ENCODE measurements around the gene KAT14. TPM values are rescaled to one million over a fixed set of nuclear protein-coding genes. Genes with fewer than 3 reads are reported as not detected.

Gene KAT14
- total RNA-seq, 1 donor from 2014 or later = 8.4 TPM

- no peak overlapping the region for H3K4me3 Mint-ChIP-seq (ENCODE audit: unreplicated experiment)
- DNase-seq (ENCODE audit: low read depth) = no peak
- Histone ChIP-seq H3K9me3 (ENCODE audit: insufficient read depth, low read depth, low read length) (no peaks in the 10 kb centered on the region), H3K27ac (ENCODE audit: low read depth, low read length) (no peak overlapping the region), H2AFZ (ENCODE audit: low read depth, low read length) (no peak overlapping the region), H3K36me3 (ENCODE audit: insufficient read depth, low read length) (no peaks in the 10 kb centered on the region), H3K27me3 (ENCODE audit: insufficient read depth, low read length) (no peaks in the 10 kb centered on the region), H3K4me1 (ENCODE audit: insufficient read depth, low read length) (peaks cover 6% of the 10 kb centered on the region), H4K20me1 (ENCODE audit: insufficient read depth, low read length) (no peaks in the 10 kb centered on the region), H3K79me2 (ENCODE audit: insufficient read depth, low read length) (peaks cover 4% of the 10 kb centered on the region), H3K9ac (ENCODE audit: low read length) (no peak overlapping the region), H3K4me2 (ENCODE audit: low read length) (no peak overlapping the region), H3K4me3 (ENCODE audit: insufficient read depth, low read depth, low read length) (no peak overlapping the region)
- no peak for FAIRE-seq
- no peaks in the 10 kb centered on the region for H3K9me3 Mint-ChIP-seq (ENCODE audit: unreplicated experiment)
- H3K4me1 Mint-ChIP-seq (ENCODE audit: low read depth, unreplicated experiment) = peaks cover 10% of the 10 kb centered on the region
- no peaks in the 10 kb centered on the region for H3K27me3 Mint-ChIP-seq (ENCODE audit: low read depth, unreplicated experiment)
- H3K27ac Mint-ChIP-seq (ENCODE audit: unreplicated experiment) = no peak overlapping the region
- TF ChIP-seq EZH2 (IDR thresholded peaks at IDR 0.05; ENCODE audit: insufficient read depth, low read length) = no peak
- TF ChIP-seq, protein P1, sequence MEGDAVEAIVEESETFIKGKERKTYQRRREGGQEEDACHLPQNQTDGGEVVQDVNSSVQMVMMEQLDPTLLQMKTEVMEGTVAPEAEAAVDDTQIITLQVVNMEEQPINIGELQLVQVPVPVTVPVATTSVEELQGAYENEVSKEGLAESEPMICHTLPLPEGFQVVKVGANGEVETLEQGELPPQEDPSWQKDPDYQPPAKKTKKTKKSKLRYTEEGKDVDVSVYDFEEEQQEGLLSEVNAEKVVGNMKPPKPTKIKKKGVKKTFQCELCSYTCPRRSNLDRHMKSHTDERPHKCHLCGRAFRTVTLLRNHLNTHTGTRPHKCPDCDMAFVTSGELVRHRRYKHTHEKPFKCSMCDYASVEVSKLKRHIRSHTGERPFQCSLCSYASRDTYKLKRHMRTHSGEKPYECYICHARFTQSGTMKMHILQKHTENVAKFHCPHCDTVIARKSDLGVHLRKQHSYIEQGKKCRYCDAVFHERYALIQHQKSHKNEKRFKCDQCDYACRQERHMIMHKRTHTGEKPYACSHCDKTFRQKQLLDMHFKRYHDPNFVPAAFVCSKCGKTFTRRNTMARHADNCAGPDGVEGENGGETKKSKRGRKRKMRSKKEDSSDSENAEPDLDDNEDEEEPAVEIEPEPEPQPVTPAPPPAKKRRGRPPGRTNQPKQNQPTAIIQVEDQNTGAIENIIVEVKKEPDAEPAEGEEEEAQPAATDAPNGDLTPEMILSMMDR (IDR thresholded peaks at IDR 0.05; ENCODE audit: insufficient read depth, low read depth, low read length) = no peak
- peaks cover 8% of the 10 kb centered on the region for H3K36me3 Mint-ChIP-seq (ENCODE audit: low read depth, unreplicated experiment)
These were observed 29.3 kb downstream of the KAT14 start for GRCh38 chr20:18166950-18167349.

DNA sequence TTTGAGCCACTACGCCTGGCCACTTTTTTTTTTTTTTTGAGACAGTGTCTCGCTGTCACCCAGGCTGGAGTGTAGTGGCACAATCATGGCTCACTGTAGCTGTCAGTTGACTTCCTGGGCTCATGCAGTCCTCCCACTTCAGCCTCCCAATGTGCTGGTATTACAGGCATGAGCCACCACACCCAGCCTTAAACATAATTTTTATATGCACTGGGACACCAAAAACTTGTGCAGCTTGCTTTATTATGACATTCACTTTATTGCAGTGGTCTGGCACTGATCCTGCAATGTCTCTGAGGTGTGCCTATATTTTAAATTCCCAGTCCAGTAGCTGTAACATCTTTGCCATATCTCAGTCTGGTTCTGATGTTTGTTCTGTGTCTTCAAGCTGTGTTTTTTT lies 34.7 kb downstream of the KAT14 start:
- Mint-ChIP-seq H3K27me3 (ENCODE audit: low read depth, unreplicated experiment) (no peaks in the 10 kb centered on the region), H3K4me1 (ENCODE audit: low read depth, unreplicated experiment) (no peaks in the 10 kb centered on the region), H3K36me3 (ENCODE audit: low read depth, unreplicated experiment) (peaks cover 17% of the 10 kb centered on the region), H3K9me3 (ENCODE audit: unreplicated experiment) (no peaks in the 10 kb centered on the region), H3K4me3 (ENCODE audit: unreplicated experiment) (no peak overlapping the region), H3K27ac (ENCODE audit: unreplicated experiment) (no peak overlapping the region)
- Histone ChIP-seq H2AFZ (ENCODE audit: low read depth, low read length) (no peak overlapping the region), H4K20me1 (ENCODE audit: insufficient read depth, low read length) (peaks cover 6% of the 10 kb centered on the region), H3K9ac (ENCODE audit: low read length) (no peak overlapping the region), H3K27ac (ENCODE audit: low read depth, low read length) (no peak overlapping the region), H3K27me3 (ENCODE audit: insufficient read depth, low read length) (no peaks in the 10 kb centered on the region), H3K4me2 (ENCODE audit: low read length) (no peak overlapping the region), H3K4me1 (ENCODE audit: insufficient read depth, low read length) (no peaks in the 10 kb centered on the region), H3K79me2 (ENCODE audit: insufficient read depth, low read length) (peaks cover 4% of the 10 kb centered on the region), H3K4me3 (ENCODE audit: insufficient read depth, low read depth, low read length) (no peak overlapping the region), H3K9me3 (ENCODE audit: insufficient read depth, low read depth, low read length) (no peaks in the 10 kb centered on the region), H3K36me3 (ENCODE audit: insufficient read depth, low read length) (peaks cover 3% of the 10 kb centered on the region)
- FAIRE-seq (no peak), DNase-seq (ENCODE audit: low read depth) (no peak)
- TF ChIP-seq EZH2 (IDR thresholded peaks at IDR 0.05; ENCODE audit: insufficient read depth, low read length) = no peak
- TF ChIP-seq, protein P1 (IDR thresholded peaks at IDR 0.05; ENCODE audit: insufficient read depth, low read depth, low read length) = no peak

DNA sequence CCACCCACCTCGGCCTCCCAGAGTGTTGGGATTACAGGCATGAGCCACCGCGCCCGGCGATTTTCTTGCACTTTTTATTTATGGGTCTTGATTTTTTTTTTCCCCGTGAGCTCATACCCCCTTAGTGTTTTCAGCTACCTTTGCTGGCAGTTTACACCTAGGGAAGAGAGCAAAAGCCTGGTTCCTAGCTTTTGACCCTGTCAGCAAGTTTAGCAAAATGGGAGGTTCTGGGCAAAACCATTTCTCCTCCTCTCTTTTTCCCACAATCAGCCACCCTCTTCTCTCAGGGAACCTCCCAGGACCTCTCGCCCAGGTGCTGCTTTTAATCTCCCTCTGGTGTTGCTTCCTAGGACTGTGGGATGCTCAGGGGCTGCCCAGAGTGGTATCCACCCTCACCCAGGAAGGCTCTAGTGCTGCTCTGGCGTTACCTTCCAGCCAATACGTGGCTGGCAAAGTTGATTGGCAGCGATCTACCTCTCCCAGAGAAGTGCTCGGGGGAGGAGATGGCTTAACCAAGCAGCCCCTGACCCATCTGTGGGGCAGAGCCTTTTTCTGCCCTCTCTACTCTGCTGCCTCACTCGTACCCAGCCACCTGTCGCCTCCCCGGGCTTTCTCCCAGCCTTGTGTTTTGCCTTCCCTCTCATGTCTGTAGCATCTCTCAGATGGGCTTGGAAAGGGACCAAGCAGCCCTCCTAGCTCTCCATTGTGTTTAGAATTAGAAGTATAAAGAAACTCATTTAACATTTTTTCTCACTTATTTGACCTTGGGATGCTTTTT lies 37.4 kb downstream of the KAT14 start:
- DNase-seq (ENCODE audit: low read depth) (no peak), FAIRE-seq (no peak)
- Mint-ChIP-seq H3K36me3 (ENCODE audit: low read depth, unreplicated experiment) (peaks cover 30% of the 10 kb centered on the region), H3K4me1 (ENCODE audit: low read depth, unreplicated experiment) (no peaks in the 10 kb centered on the region), H3K4me3 (ENCODE audit: unreplicated experiment) (no peak overlapping the region), H3K27ac (ENCODE audit: unreplicated experiment) (no peak overlapping the region), H3K9me3 (ENCODE audit: unreplicated experiment) (peaks cover 9% of the 10 kb centered on the region), H3K27me3 (ENCODE audit: low read depth, unreplicated experiment) (no peaks in the 10 kb centered on the region)
- no peak overlapping the region for H3K4me3 ChIP-seq (ENCODE audit: insufficient read depth, low read depth, low read length)
- no peak overlapping the region for H2AFZ ChIP-seq (ENCODE audit: low read depth, low read length)
- no peaks in the 10 kb centered on the region for H3K9me3 ChIP-seq (ENCODE audit: insufficient read depth, low read depth, low read length)
- peaks cover 4% of the 10 kb centered on the region for H3K79me2 ChIP-seq (ENCODE audit: insufficient read depth, low read length)
- no peaks in the 10 kb centered on the region for H3K27me3 ChIP-seq (ENCODE audit: insufficient read depth, low read length)
- H3K27ac ChIP-seq (ENCODE audit: low read depth, low read length) = no peak overlapping the region
- H3K36me3 ChIP-seq (ENCODE audit: insufficient read depth, low read length) = peaks cover 3% of the 10 kb centered on the region
- no peak for TF ChIP-seq EZH2 (IDR thresholded peaks at IDR 0.05; ENCODE audit: insufficient read depth, low read length)
- TF ChIP-seq, protein P1 (IDR thresholded peaks at IDR 0.05; ENCODE audit: insufficient read depth, low read depth, low read length) = no peak
- peaks cover 6% of the 10 kb centered on the region for H4K20me1 ChIP-seq (ENCODE audit: insufficient read depth, low read length)
- H3K9ac ChIP-seq (ENCODE audit: low read length) = no peak overlapping the region
- H3K4me2 ChIP-seq (ENCODE audit: low read length) = no peak overlapping the region
- H3K4me1 ChIP-seq (ENCODE audit: insufficient read depth, low read length) = no peaks in the 10 kb centered on the region

Measured in astrocyte (in vitro differentiated cells and primary cell).